Activated CD4-positive, alpha-beta T cell treated with anti-CD3 and anti-CD28 coated beads, Interleukin-2, amount 50 U/mL, for 16 hours (primary cell): ENCODE data around the gene SCARF2.
"Not testable (repeated sequence)": the region's sequence is repeated elsewhere in the genome, so short reads cannot be mapped to it uniquely, and the experiment has no call there.

ENCODE experiments used
- DNase-seq: peaks from one replicate; pipeline ENCODE4 v3.0.0-alpha.2; 2020

SCARF2 gene

DNA sequence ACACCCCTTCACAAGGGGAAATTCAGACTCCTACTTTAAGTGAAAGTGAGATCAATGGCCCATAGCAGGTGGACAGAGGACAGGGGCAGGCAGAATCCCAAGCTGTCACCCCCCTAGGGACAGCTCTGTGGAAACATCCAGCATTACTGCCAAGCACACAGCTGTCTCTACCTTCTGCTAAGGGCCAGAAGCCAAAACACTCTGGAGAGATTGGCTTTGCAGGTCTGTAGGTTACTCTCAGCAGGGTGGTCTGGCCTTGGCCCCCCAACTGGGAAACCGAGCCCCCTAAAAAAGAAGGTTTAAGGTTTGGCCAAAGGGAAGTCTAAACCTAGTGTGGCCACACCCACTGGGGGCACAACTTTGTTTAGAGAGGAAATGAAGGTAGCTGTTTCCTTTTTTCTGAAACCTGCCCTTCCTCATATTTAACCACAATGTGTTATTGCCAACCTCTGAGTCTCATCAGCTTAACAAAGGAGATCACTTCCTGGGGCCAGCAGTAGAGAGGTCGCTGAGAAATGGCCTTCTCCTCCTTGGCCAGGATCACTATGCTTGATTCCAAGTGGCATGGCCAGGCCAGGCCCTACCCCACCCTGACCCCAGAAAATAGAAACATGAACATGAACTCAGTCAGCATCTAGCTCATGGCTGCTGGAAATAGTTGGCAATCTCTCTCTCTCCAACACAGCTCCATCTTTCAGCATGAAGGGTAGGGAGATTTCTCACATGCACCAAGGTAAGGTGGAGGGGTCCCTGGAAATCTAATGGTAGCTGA lies 25.9 kb upstream of the SCARF2 start:
- peak; percentile 47 for DNase-seq

DNA sequence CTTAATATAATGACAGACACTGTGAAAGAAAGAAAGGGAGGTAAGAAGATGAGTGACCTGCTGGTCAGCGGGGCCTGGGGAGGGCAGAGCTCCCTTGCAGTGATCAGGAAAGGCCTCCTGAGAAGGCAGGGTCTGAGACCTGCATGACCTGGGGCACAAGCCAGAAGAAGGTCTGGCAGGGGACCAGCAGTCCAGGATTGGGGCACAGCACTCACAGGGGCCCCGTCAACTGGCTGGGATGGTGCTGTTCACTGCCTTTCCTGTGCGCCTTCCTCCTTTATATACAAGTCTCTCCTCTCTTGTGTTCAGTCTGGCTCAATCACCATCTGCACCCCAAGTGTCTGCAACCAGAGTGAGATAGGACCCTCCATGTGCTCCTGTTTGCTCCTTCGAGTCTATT lies 22.2 kb upstream of the SCARF2 start:
- DNase-seq = no peak

- no peak for DNase-seq
These were observed 21.5 kb upstream of the SCARF2 start for GRCh38 chr22:20459152-20459542.

DNA sequence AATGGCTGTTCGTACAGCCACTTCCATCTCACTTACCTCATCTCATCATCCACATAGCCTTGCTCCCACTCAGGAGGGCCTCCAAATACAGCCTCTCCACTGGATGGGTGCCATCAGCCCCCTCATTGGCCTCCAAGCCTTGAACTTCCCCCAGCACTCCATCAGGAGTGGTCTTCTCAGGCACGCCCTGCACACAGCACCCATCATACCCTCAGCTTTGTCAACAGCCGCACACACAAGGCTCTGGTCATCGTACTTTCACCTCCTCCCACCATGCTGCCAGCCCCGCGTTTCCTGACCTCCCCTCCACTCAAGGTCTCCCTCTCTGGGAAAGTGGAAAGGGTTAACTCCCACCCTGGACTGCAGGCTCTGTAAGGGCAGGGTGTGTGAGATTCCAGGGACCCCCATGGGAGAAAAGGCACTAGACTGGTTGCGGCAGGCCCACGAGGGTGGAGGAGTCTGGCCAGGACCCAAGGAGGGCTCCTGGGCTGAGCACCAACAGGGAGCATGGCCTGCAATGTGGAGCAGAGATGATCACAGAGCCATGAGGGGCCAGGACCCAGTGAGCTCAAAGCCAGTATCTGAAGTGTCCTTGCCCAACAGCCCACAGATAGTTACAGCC lies 21.0 kb upstream of the SCARF2 start:
- DNase-seq = no peak

- DNase-seq = no peak
These were observed 20.0 kb upstream of the SCARF2 start for GRCh38 chr22:20457506-20458240.

DNA sequence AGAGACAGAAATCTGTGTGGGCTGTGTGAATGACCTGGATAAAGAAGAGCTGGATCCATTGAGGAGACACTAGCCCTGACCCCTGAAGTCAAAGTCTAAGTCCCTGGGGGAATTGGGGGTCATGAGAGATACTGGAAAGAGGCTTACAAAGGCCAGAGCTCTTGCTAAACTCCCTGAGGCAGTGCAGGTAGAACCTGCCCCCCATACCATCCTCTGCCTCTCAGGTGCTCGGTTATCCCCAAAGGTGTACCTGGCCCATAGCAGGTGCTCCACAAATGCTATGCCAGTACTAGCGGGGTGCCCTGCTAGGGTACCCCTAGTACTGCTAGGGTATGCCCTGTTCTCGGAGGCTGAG lies 19.1 kb upstream of the SCARF2 start:
- no peak for DNase-seq

DNA sequence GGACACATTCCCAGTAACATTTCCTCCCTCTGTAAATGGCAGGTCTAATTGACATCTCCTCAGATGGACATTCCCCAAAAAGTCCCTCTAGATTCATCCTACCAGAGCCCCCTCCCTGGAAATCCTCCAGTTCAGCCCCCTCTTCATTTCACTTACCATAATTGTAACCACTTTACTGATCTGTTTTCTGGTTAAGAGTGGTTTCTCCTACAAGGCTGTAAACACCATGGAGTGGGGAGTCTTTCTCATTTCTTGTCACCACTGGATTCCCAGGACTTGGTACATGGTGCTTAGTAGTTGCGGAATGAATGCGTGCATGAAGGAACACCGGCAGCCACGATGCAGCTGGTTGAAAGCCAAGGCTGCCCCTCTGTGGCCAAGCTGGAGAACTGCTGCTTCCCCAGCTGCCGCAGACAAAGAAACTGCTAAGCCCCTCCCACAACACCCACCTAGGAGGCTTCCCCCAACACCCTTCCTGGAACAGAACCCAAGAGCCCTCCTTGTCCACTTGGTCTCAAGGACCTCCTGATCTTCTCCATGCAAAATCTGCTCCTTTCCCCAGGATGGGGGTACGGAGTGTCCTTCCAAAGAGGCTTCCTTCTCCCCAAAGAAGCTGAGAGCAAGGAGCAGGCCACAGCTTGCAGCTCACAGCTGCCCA lies 18.6 kb upstream of the SCARF2 start:
- DNase-seq = peak; percentile 79

DNA sequence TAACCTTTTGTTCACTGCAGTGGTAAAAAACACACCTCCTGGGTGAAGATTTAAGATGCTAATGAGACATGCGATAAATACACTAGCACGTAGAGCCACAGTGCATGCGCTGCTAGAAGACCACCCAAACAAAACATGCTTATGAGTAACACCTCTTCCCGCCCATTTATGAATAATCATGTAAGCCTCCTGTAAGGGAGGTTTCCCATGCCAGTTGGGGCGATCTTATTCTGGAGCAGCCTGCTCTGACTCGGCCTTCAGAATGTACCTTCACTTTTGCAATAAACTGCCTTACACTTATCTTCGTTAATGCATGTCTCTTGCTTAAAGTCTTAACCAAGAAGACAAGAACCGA lies 18.1 kb upstream of the SCARF2 start:
- no peak for DNase-seq

DNA sequence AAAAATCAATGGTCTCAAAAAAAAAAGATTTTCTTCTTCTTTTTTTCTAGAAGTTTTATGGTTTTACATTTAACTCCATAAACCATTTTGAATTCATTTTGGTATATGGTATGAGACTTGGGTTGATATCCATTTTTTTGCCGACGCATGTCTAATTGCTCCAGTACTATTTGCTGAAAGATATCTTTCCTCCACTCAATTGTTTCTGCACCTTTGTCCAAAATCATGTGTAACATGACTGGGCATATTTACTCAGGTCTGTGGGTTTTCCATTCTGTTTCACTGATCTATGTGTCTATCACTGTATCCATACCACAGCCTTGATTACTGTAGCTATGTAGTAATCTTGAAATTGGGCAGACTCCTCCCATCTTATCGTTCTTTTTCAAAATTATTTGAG lies 15.6 kb upstream of the SCARF2 start:
- DNase-seq = no peak

DNA sequence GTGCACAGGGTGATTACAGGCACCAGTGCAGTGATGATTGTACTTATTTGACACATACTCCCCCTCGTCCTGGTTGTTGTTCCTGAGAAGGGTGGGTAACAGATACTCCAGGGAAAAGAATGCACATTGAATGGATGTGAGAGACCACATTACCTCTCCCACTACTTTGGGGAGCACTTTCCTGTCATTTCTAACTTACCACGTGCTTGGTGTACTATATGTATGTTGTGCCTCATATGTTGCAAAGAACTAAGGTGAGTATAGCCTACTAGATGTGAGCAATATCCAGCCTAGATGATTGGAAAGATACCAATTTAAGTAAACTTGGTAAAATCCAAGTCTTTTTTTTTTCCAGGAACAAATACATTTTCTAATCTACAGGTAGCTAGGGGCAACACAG lies 14.3 kb upstream of the SCARF2 start:
- DNase-seq = no peak

- not testable (repeated sequence) for DNase-seq
These were observed 13.6 kb upstream of the SCARF2 start for GRCh38 chr22:20451129-20451778.

DNA sequence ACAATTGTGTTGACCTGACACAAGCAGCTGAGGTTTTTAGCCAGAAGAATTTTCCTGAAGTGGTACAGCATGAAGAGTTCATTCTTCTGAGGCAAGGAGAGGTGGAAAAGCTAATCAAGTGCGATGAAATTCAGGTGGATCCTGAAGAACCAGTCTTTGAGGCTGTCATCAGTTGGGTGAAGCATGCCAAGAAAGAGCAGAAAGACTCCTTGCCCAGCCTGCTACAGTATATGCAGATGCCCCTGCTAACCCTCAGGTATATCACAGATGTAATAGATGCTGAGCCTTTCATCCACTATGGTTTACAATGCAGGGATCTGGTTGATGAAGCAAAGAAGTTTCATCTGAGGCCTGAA lies 12.9 kb upstream of the SCARF2 start:
- DNase-seq = no peak

- no peak for DNase-seq
These were observed 12.4 kb upstream of the SCARF2 start for GRCh38 chr22:20449819-20450550.

DNA sequence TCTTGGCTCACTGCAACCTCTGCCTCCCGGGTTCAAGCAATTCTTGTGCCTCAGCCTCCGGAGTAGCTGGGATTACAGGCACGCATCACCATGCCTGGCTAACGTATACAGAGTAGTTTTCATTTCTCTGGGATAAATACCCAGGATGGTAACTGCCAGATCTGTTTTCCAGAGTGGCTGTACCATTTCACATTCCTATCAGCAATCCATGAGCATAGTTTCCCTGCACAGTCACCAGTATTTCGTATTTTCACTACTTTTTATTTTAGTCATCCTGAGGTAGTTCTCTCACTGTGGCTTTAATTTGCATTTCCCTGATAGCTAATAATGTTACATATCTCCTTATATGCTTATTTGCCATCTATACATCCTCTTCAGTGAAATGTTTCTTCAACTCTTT lies 11.0 kb upstream of the SCARF2 start:
- DNase-seq = no peak

DNA sequence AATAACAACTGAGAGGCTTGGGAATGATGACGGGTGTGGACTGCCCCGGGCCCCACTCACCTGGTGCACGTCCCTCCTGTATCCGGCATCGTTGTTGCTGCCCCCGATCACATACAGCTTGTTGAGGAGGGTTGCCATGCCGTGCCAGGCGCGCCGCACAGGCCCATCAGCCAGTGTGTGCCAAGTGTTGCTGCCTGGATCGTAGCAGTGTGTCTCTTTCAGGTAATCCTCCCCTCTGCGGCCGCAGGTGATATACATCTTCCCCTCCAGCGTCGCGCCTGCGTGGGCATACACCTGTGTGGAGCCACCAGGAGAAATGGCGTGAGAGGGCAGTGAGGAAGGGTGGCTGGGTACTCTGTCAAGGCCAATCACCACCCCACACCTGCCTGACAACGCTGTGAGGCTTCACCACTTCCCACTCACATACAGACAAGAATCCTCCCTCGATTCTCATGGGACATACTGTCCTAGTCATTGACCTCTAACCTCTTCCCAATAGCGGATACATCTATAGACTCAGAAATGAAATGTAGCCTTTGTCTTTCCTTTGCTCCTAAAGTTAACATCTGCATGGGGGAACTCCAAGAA lies 8.9 kb upstream of the SCARF2 start:
- no peak for DNase-seq

GRCh38 chr22:20444325-20444724 lies 6.7 kb upstream of the SCARF2 start:
- no peak for DNase-seq

GRCh38 chr22:20442485-20443284 lies 5.1 kb upstream of the SCARF2 start:
- no peak for DNase-seq

DNA sequence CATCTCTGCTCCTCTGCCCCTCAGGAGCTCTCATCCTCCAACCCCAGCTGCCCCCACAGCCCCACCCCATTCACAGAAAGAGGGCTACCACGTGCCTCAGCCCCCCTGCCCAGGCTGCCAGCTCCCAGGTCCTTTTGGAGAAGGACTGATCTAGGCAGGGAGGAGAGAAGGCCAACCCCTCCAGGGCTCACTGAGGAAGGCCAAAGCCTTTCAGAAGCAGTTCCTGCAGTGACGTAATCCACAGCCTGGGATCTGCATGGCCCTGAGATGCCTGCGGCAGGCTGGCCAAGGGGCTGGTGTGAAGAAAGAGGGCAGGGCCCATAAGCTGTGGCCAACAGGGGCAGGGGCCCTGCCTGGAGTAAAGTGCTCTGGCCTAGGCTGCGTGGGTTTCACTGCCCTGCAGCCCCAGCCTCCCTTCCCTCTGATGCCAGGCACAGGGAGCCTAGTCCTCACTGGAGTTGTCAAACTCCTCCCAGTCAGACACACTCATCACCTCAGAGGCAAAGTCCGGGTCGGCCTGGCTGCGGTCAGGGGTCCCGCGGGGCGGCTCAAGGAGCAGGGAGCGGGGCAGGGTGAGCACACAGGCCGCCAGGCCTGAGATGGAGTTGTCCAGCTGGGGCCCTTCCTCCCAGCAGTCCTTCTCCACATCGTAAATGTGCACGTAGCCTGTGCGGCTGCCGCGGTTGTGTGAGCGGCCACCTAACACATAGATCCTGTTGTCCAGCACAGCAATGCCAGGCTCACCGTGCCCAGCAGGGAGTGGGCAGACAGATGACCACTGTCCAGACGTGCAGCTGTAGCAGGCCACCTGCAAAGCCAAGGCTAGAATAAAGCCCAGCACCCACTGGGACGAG lies 4.2 kb upstream of the SCARF2 start:
- DNase-seq = no peak

DNA sequence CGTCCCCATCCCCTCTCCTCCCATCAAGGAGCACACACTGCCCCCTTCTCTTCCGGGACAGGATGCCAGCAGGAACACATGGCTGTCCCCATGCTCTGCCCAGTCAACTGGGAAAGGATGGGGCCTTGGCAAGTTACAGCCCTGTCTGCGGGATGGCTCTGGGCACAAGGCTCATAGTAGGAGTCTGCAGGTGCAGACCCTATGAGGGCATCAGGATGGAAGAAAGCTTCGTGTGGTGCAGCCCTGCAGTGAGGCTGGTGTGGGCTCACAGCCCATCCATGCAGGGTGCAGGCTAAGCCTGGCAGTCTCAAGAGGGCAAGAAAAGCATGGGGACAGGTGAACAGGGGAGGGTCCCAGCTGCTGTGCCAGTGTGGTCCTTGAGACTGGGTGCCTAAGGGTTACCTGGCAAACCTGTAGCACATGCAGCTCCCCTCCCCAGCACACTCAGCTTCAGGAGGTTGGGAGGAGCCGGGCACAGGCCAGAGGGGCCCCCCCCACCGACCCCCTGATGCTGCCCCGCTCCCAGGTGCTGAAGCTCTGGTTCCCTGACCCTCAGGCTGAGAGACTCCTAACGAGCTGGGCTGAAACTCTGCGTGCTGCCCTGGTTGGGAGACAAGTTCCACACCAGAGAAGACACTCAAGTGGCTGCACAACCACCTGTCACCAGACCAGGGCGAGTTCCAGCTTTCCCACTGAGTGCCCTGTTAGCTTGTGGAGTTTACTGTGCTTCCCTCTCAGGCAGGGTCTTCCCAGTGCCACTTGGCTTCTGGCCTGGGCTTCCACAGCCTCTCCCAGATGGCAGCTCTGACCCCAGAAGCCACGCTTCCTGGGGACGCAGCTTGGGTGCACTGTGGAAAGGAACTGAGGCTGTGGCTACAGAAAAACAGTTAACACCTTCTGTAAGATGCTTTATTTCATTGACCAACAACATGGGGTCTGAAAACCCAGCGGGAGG lies 3.3 kb upstream of the SCARF2 start:
- no peak for DNase-seq
